ENCODE measurements around the gene PRKG1.
"Not testable (repeated sequence)": the region's sequence is repeated elsewhere in the genome, so short reads cannot be mapped to it uniquely, and the experiment has no call there.

The PRKG1 gene

GRCh38 chr10:51729822-51730555 lies 655.7 kb downstream of the PRKG1 start:
- DNase-seq, result no peak

- peak; percentile 12 for DNase-seq
Measured at GRCh38 chr10:51733057-51733456, 658.8 kb downstream of the PRKG1 start.

- no peak for DNase-seq
Measured at GRCh38 chr10:51743146-51743545, 668.9 kb downstream of the PRKG1 start.

GRCh38 chr10:51744235-51745000 lies 670.1 kb downstream of the PRKG1 start:
- DNase-seq, result no peak

- DNase-seq, result no peak
Measured at GRCh38 chr10:51745397-51745796, 671.1 kb downstream of the PRKG1 start.

- DNase-seq, result no peak
Measured at GRCh38 chr10:51747216-51747615, 672.9 kb downstream of the PRKG1 start.

- DNase-seq, result no peak
Measured at GRCh38 chr10:51748959-51749358, 674.7 kb downstream of the PRKG1 start.

- no peak for DNase-seq
Measured at GRCh38 chr10:51758366-51758765, 684.1 kb downstream of the PRKG1 start.

- DNase-seq, result not testable (repeated sequence)
Measured at GRCh38 chr10:51758838-51759237, 684.6 kb downstream of the PRKG1 start.

GRCh38 chr10:51759896-51760534 lies 685.7 kb downstream of the PRKG1 start:
- DNase-seq, result no peak

- no peak for DNase-seq
Measured at GRCh38 chr10:51760864-51761640, 686.8 kb downstream of the PRKG1 start.

- DNase-seq, result no peak
Measured at GRCh38 chr10:51763746-51764145, 689.5 kb downstream of the PRKG1 start.

- no peak for DNase-seq
Measured at GRCh38 chr10:51765284-51765971, 691.1 kb downstream of the PRKG1 start.

GRCh38 chr10:51766423-51767102 lies 692.3 kb downstream of the PRKG1 start:
- DNase-seq, result no peak

GRCh38 chr10:51767103-51767763 lies 692.9 kb downstream of the PRKG1 start:
- no peak for DNase-seq

- DNase-seq, result no peak
Measured at GRCh38 chr10:51768886-51769465, 694.7 kb downstream of the PRKG1 start.

- no peak for DNase-seq
Measured at GRCh38 chr10:51770709-51771108, 696.4 kb downstream of the PRKG1 start.

- no peak for DNase-seq
Measured at GRCh38 chr10:51772387-51772786, 698.1 kb downstream of the PRKG1 start.

- DNase-seq, result no peak
Measured at GRCh38 chr10:51773681-51774080, 699.4 kb downstream of the PRKG1 start.

- DNase-seq, result no peak
Measured at GRCh38 chr10:51783941-51784340, 709.7 kb downstream of the PRKG1 start.
